CD4-positive, alpha-beta T cell treated with Interleukin-21 for 1 hour (primary cell): Measurements from ENCODE around the gene UPB1.
A peak's percentile ranks its signal among the peaks of the same experiment; 100 is the strongest.
"Not testable (repeated sequence)": the region's sequence is repeated elsewhere in the genome, so short reads cannot be mapped to it uniquely, and the experiment has no call there.

Experiments
- DNase-seq: peaks from one replicate; pipeline ENCODE4 v3.0.0-alpha.2; 2020

The UPB1 gene

DNA sequence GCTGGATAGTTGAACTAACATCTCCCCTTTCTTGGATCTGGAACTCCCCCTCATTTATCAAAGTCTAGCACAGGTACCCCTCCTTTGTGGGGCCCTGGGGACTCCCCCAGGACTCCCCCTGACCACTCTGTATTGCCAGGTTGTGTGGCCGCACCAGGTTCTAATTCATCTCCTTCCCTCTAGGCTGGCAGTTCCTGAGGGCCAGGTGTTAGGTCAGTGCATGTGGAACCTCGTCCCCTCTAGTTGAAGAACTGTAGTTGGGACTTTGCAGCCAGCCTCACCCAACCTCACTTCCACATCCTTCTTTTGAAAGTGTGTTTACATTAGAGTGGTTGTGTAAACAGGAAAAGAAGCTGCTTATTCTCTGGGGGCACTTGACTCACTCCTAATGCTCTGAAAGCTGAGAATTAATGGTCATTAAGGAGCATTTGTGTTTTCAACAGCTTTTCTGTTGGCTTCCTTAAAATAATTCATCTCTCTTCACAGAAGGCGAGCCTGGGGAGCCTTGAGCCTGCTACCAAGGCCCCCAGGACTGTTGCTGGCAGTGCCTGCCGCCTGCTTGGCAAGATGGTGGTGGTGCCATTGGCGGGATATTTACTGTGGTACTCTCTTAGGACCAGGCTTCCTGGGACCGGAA lies 11.8 kb downstream of the UPB1 start:
- DNase-seq = no peak

DNA sequence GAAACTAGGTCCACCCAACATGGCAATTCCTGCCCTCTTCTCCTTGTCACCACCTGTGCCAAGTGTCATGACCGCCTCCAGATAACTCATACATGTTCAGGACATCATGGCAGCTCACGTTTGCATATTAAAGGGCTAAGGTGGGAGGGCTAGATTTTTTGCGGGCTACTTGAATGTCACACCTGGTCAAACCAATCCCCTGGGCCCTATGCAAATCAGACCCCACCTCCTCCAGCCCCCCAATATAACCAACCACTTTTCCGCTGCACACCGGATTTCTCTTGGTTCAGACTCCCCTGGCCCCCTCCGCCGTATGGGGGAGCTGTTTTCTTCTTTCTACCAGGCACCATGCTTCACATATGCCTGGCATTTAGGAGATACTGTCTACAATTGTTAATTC lies 12.6 kb downstream of the UPB1 start:
- no peak for DNase-seq

DNA sequence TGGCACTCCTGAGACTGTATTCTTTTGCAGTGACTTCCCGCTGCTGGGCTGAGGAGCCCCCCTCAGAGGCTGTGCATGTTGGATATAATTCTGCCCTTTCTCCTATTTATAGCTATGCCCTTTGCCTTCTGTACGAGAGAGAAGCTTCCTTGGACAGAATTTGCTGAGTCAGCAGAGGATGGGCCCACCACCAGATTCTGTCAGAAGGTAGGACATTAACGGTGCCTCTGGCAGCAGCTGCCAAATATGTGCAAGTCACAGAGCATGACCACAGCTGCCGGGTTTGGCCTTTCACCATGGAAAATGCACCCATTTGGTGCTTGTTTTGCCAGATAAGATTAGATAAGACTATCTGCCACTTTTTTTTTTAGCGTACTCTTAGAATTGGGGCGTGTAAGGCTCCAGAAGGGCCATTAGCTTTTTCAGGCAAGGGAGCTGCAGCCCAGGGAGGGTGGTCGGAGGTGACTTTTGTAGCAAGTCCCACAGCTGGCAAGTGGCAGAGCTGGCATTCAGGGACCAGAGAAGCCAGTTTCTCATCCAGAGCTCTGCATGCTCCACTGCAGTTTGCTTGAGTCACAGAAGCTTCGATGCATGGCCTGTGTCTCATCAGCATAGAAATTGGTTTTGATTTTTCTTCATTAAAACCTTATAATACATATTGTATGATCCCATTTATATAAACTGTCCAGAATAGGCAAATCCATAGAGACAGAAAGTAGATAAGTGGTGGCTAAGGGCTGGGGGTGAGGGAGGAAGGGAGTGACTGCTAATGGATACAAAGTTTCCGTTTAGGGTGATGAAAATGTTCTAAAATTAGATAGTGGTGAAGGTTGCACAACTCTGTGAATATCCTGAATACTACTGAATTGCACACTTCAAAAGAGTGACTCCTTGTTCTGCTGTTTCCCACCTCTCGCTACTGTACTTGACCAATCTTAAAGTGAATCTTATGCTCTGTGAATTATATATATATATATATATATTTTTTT lies 15.8 kb downstream of the UPB1 start:
- DNase-seq = peak; percentile 17

DNA sequence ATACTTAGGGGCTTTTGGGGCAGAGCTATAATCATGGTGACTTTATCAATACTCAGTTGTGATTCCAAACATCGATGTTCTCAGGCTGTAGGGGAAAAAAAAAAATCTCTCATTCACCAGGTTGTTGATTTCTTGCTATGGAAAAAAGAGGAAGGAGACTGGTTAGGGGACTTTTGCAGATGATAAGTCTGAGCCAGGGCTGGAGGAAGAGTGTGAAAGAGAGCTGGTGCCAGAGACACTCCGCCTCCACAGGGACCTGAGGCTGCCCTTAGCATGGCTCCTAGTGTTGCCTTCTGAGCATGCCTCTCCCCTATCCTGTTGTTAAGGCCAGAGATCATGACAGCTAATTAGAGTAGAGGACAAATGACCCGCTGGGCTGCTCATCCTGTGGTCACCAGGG lies 16.9 kb downstream of the UPB1 start:
- no peak for DNase-seq

DNA sequence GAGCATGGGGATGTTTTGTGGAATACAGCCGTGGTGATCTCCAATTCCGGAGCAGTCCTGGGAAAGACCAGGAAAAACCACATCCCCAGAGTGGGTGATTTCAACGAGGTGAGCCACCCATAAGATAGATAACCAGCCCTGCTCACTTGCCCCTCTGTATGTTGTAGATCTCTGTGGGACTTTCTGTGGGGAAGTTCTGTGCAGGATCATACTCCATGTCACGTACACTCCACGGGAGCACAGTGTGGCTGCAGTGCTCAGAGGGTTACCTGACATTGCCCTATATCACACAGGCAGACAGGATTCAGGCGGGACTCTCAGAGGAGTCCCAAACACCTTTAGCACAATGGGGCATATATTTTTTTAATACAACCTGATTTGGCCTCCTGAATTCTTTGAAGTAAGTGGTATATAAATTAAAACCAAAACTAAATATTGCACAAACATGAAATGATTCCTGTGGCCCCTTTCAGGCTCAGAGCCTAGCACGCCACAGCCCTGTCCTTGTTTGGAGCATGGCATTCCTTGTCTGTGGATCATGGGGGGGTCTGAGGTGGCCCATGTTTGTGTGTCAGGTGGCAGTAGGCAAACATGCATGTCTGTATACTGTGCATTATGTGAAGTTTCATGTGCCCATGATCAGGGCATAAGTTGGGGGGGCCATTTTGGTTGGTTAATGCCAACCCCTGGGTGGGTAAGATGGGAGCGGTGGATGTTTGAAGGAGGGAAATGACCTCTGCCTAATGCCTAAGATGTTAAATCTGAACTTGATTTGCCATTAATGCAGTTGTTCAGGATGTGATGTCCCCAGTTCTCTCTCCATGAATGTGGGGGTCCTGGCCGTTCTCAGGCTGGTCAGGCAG lies 18.5 kb downstream of the UPB1 start:
- DNase-seq = no peak

DNA sequence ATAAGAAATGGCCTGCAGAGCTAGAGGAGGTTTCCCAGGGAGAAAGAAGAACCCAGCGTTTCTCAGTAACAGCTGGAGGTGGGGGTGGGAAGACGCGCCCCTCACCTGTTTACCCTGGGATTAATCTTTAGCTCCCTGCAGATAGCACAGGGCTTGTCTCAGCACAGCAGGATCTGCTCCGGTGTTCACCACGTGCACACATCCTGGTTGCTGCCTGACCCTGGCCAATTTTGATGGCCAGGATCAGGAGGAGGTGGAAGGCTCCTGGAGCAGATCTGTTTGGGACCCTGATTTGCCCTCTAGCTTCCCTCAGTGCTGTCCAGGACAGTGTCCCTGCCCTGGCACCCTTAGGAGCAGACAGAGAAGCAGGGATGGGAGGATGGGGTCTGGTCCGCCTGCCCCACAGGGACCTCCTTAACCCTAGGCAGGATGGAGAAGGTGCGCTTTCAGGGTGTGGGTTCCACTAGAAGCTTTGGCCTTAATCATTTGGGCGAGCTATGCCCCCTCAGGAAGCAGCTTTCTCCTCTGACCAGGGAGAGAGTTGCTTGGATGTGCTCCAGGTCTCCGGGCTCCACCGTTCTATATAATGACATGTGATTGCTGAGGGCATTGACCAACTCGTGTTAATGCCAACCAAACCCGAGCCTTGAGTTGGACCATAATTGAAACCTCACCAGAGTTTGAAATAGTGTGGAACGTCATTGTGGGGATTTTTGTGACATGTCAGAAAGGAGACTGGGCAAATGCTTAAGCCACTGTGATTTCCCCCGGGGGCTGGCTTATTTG lies 19.3 kb downstream of the UPB1 start:
- DNase-seq = no peak

DNA sequence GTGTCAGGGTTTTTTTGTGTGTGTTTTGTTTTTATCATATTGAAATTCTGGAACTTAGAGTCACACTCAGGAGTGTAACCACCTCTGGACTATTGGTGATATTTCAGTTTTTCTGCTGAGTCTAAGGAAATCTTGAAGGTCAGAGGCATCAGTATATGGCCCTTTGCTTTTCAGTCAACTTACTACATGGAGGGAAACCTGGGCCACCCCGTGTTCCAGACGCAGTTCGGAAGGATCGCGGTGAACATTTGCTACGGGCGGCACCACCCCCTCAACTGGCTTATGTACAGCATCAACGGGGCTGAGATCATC lies 19.9 kb downstream of the UPB1 start:
- DNase-seq = no peak

DNA sequence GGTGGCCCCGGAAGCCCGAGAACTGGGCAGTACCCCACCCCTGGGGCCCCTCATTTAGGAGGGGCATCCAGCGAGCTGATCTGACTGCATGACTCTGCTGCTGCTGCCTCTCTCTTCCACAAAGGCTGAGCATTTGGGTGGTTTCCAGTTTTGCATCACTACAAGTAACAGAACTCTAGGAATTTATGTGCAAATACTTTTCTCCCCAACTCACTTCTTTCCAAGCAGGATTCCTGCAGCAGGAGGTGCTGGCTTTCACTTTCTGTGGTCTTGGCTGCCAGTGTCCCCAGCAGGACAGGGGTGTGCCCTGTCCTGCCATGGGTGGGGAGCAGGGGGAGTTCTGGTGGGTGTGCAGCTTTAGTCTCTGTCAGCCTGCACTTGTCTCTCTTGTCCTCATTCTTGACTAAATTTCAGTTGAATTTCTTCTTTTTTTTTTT lies 21.2 kb downstream of the UPB1 start:
- no peak for DNase-seq

DNA sequence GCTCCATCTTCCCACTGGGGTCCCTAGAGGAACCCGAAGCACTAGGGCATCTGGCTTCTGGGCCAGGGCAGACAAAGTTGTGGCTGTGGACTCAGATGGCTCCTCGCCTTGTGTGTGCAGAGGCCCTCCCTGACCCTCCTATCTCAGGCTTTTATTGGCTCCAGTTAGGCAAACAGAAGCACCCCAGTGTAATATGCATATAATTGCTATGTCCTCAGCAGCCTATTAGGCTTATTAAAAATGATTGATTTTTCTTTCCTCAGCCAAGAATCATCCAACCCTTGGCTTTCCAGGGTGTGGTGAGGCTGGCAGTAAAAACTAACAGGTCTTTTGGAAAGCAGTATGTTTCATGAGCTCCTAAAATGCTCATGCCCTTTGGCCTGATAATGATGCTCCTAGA lies 22.3 kb downstream of the UPB1 start:
- DNase-seq = no peak

DNA sequence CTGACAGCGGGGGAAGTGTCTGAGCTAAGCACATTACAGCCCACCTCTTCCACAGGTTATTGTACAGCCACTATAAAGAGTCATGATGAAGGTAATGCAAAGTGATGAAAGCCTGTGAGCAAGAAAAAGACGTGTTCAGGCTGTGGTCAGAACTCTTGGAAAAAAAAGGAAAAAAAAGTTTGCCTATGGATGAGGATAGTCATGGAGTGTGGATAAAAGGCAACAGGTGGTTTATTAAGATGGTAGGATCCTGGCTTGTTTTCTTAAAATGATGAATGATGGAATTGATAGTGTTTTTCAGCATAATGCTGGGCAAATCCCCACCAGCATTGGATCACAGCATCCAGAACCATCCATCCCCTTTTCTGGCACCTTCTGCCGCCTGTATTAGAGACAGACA lies 23.1 kb downstream of the UPB1 start:
- DNase-seq = no peak

DNA sequence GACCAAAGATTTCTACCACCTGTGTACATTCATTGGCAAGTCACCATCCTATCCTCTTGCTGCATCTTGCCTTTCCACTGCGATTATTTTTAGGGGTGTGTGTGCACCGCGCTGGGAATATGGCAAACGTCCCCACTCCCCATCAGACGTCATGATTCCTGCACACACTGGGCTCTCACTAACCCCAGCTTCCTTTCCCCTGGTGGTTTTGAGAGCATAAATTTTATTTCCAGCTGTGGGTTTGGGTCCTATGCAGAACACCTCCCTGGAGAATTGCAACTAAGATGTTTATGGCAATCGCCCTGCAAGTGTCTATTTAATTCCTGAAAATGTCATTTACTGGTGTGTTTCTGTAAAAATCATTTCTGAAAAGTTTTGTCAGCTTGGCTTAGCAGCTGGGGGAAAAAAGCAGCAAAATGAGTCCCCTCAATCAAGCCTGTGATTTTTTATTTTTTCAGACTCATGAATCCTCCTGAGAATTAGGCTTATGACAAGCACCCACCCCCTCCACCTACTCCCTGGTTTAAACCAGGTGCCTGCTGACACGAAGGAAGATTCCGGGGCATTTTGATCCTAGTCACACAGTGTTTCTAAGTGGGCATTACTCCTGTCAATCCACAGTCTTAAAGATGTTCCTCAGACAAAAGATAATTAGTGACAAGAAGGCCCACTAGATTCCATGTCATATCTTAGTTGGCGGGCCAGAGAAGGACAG lies 23.8 kb downstream of the UPB1 start:
- no peak for DNase-seq

DNA sequence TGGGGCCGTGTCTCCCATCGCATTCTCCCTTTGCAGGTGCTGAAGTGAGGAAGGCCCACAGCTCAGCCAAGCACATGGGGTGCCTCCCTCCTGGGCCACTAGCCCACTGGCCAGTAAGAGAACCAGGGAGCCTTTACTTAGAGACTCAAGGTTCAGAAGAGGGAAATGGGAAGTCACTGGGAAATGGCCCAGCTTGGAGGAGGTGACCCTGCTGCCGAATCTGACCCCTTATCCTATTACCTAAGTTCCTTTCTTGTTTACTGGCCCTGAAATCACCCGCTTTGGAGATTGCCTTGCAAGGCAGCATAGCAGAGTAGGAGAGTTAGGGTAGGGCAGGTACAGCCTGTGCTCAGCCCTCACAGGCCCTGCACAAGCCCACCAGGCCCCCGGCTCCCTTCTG lies 24.4 kb downstream of the UPB1 start:
- no peak for DNase-seq

DNA sequence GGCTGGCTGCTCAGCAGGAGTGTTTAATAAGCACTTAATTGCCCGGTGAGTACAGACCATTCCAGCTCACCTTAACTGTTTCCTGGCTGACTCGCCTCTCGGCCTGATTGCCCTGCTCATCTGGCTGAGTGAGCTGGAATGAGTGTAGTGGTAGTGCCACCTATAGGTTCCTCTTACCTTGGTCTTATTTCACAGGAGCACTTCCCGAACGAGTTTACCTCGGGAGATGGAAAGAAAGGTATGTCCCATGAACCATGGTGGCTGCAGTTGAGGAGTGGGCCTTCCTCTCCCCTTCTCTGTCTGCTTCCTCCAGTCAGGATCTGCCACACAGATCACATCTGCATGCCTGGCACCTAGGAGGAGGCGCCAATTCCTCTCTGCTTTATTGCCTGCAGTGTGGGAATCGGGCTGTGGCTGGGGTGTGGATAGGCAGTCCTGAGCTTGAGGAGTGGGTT lies 26.7 kb downstream of the UPB1 start:
- DNase-seq = peak; percentile 44

DNA sequence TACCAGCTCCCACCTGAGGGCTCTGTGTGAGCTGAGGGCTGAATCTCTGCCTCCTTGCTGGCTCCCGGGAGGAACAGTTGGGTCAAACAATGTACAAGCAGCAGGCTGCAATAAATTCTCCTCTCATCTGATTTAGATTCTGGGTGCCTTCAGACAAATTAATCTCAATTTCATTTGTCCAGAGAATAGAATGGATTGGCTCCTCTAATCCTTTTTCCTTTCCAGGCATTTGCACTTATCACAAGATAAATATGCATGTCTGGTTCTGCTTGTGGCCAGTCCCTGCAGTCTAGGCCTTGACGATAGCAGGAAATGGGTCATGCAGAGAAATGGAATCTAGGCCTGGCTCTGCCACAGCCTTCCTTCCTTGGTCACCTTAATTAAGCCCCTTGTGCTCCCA lies 28.7 kb downstream of the UPB1 start:
- DNase-seq = no peak

DNA sequence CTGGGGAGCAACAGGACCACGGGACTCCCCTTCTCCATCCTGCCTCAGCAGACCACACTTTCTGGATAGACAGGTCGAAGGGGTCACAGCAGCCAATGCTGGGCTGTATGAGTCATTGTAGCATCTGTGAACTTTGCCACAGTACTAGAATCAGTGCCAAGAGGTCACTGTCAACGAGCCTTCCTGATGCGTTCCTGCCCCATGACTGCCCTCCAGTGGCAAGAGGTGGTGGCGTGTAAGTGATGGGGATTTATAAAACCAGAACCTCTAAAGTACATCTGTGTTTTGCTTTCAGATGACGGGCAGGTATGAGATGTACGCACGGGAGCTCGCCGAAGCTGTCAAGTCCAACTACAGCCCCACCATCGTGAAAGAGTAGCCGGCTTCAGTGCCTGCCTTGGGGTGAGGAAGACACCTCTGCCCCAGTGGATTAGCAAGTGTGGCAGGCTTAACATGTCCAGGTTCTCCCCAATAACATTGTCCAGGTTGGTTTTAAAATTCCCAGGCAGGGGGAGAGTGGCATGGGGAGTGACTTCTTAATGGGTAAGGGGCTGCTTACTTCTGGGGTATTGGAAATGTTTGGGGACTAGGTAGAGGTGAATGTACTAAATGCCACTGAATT lies 30.4 kb downstream of the UPB1 start:
- peak; percentile 81 for DNase-seq

DNA sequence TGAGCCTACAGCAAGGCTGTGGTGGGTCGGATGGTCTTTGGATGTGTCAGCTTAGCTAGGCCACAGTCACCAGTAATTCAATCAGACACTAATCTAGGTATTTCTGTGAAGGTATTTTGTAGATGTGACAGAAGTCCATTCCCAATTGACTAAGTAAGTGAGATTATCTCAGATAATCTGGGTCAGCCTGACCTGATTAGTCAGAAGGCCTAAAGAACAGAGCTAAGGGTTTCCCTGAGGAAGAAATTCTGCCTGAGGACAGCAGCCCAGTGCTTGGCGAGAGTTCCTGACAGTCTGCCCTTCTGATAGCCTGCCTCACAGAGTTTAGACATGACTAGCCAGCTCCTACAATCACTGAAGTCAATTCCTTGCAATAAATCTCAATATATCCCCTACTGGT lies 31.1 kb downstream of the UPB1 start:
- DNase-seq = no peak

DNA sequence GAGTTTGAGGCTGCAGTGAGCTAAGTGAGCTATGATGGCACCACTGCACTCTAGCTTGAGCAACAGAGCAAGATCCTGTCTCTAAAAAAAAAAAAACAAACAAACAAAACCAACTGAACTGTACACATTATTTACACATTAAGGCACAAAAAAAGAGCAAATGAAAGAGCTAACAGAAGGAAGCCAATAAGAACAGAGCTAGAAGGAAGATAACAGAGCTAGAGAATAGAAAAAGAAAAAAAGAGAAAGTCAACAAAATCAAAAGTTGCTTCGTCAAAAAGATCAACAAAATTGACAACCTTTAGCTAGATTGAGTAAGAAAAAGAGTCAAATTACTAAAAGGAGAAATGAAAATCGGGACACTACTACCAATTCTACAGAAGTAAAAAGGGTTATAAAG lies 34.8 kb downstream of the UPB1 start:
- DNase-seq = no peak

DNA sequence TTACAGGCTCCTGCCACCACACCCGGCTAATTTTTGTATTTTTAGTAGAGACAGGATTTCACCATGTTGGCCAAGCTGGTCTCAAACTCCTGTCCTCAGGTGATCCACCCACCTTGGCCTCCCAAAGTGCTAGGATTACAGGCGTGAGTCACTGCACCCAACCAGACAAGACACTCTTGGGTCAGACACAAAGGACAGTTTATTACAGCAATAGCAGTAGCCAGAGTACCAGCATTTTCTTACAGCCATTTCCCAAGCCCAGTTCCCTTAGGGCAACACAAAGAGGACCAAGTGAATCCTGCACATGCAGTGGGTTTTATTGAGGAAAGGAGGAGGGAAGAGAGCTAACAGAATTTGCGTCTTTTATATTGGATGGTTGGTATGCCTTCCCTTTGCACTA lies 35.8 kb downstream of the UPB1 start:
- not testable (repeated sequence) for DNase-seq

DNA sequence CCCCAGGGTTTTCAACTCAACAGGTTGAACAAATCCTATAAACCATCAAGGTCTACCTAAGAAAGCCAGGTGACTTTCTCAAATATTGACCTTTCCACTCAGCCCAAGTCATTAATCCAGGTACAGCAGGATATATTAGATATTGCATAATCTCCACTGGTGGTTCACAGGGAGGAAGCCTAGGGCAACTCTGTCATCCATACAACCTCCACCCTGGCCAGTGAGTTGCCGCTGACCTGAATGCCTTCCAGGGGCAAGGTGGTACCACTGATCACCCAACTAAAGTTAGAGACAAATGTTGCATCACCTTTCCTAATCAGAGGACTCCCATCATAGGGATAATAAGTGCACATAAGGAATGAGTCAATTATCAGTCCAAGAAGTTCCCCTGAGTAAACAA lies 36.9 kb downstream of the UPB1 start:
- no peak for DNase-seq

DNA sequence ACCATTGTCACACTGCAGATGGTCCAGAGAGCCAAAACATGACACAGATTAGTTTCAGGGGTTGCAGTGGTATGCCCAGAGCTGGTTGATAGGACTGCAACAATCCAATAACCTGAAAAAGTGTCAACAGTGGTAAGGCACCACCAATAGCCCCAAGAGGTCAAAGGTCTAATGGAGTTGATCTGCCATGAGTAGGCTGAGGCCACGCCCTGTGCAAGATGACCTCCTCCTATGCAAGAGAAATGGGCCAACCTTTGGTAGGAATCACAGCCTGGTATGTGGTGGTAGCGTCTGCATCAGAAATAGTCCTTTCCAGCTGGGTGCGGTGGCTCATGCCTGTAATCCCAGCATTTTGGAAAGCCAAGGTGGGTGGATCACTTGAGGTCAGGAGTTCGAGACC lies 40.2 kb downstream of the UPB1 start:
- no peak for DNase-seq

DNA sequence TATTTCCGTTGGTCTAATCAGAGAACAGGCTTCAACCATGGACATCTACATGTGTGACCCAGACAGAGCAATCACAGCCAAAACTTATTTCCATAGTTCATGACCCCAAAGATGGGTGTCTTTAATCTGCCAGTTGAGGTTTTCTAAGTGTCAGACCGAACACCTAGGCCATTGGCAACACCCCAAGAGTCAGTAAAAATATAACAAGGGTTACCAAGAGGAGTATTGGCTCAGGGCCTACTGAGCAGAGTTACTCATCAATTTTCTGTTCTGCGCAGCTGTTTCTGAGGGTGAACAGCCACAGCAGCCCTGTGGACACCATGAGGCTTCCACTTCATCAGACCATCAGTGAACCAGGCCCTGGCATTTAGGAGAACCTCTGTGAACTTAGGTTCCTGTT lies 41.0 kb downstream of the UPB1 start:
- no peak for DNase-seq

DNA sequence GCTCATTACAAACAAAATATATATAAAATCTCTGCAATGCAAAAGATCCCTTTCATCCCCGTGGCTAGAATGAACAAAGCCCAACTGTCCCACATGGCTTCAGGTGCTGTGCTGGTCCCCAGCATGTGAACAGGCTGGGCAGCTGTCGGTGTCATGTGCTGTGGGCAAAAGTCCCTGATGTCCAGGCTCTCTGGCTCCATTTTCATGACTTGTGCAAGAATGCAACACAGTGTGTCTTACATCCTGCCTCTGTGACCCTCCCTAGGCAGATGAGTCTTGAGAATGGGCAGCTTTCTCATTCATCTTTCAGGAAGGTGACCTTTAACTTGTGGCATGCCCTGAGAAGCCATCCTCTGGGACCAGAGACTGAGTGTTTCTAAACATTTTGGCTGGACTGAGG lies 45.3 kb downstream of the UPB1 start:
- DNase-seq = no peak
